ENCODE data around the gene KIAA1755.
"Not testable (repeated sequence)": the region's sequence is repeated elsewhere in the genome, so short reads cannot be mapped to it uniquely, and the experiment has no call there.

The KIAA1755 gene

DNA sequence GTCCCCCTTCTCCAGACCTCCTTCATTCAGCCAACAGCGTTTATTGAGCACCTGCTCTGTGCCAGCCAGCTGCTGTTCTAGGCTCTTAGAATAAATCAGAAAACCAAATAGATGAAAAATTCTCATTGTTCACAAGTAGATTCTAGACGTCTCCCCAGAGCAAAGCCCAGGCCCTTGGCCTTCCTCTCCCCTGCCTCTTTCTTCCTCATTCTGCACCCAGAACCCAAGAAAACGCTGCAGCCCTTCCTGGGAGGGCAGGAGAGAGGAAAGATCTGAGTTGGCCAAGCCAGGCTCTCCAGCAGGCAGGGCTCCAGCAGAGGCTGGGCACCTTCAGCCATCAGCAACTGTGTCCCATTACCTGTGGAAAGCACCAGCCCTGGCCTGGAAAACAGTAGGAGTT lies 31.4 kb upstream of the KIAA1755 start:
- H3K4me3 ChIP-seq (replicated peaks; ENCODE audit: low read depth, low read length), result no peak overlapping the region
- TF ChIP-seq, protein P1, sequence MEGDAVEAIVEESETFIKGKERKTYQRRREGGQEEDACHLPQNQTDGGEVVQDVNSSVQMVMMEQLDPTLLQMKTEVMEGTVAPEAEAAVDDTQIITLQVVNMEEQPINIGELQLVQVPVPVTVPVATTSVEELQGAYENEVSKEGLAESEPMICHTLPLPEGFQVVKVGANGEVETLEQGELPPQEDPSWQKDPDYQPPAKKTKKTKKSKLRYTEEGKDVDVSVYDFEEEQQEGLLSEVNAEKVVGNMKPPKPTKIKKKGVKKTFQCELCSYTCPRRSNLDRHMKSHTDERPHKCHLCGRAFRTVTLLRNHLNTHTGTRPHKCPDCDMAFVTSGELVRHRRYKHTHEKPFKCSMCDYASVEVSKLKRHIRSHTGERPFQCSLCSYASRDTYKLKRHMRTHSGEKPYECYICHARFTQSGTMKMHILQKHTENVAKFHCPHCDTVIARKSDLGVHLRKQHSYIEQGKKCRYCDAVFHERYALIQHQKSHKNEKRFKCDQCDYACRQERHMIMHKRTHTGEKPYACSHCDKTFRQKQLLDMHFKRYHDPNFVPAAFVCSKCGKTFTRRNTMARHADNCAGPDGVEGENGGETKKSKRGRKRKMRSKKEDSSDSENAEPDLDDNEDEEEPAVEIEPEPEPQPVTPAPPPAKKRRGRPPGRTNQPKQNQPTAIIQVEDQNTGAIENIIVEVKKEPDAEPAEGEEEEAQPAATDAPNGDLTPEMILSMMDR (IDR thresholded peaks at IDR 0.05; ENCODE audit: low read depth, low read length, missing control alignments), result no peak
- no peak for DNase-seq (ENCODE audit: extremely low read depth, low read depth)

DNA sequence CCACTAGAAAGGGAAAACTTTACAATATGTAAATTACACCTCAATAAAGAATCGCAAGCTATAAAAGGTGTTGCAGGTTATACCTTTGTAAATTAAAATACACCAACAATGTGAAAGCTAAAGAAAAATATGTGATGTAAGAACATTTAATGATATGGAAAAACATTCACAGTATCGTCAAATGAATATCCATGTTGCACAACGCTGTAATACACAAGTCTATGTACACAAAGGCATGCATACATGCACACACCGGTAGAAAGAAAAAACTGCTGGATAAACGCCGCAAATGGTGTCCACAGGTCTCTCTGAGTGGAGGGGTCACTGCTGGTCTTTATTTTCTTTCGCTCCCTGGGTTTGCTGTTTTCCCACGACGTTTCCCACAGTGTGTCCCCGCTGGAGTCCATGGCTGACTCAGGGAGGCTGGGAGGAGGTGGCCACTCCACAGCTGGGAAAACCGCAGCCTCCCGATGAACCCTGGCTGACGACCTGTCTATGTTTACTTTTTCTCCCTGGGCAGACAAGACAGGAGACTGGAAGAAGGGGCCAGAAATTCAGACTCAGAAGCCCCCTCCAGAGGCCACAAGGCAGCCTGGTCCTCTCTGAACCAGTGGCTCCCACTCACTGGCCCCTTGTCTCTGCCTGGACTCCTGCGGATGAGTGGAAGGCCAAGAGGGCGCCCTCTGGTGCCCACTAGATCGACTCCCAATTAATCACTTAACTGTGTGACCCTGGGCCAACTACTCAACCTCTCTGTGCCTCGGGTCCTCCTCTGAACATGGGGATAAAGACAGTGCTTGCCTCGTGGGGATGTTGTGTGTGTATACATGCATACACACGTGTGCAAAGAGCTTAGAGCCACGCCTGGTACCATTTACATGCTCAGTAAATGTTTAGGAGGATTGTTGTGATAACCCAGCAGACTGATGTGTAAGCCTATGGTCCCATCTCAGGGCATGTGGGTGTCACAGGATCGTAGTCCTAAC lies 30.6 kb upstream of the KIAA1755 start:
- H3K4me3 ChIP-seq (replicated peaks; ENCODE audit: low read depth, low read length), result no peak overlapping the region
- TF ChIP-seq, protein P1 (IDR thresholded peaks at IDR 0.05; ENCODE audit: low read depth, low read length, missing control alignments), result peak; percentile 58
- no peak for DNase-seq (ENCODE audit: extremely low read depth, low read depth)

DNA sequence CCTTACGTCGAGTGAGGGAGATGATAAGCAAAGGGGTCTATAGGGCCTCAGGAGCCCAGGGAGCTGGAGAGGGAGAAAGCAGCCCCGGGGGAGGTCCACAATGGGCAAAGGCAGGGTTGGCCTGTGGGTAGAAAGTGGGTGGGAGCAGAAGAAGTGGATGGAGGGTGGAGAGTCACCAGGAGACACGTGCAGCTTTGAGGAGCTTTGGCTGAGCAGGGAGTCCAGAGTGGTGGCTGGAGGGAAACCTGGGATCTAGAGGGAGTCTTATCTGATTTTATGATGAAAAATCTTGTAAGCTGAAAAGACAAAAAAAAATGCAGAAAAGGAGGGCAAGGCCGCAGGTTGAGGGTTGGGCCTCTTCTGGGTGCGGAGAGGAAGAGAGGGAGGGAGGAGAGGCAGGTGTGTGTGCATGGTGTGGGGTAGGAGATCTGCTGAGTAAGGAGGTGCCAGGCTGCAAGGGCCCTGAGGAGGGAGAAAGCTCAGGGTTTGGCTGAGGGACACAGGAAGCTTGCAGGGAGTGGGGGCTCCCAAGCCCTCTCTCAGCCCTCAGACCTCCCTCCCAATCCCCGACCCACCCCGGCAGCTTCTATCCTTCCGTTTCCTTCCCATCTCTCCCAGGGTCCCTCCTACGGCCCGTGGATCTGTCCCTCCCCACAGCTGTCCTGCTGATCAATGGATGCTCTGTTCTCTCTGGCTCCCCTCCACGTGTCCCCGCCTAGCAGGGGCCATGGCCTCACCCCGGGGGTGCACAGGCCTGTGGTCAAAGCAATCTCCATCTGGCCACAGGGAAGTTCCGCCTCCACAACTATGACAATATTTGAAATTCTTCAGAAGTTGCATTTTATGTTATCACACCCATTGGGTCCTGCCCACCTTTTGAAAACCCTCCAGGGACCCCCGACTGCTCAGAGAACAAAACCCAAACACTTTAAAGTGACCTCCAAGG lies 26.3 kb upstream of the KIAA1755 start:
- TF ChIP-seq, protein P1 (IDR thresholded peaks at IDR 0.05; ENCODE audit: low read depth, low read length, missing control alignments), result no peak
- DNase-seq (ENCODE audit: extremely low read depth, low read depth), result no peak
- H3K4me3 ChIP-seq (replicated peaks; ENCODE audit: low read depth, low read length), result no peak overlapping the region

DNA sequence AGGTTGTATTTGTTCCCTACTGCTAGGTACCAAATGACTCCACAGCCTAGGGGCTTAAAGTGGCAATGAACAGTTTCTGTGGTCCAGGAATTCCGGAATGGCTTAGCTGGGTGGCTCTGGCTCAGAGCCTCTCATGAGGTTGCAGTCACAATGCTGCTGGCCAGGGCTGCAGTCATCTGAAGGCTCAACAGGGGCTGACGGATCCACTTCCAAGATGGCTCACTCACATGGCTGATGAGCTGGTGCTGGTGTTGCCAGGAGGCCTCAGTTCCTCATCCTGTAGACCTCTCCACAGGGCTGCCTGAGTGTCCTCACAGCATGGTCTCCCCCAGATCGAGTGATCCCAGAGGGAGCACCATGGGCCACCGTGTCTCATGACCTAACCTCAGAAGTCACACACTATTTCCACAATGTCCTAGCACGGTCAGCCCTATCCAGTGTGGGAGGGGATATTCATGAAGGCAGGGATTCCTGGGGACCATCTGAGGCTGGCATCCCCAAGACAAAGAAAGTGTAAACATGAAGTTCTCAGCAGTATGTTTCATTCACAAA lies 24.4 kb upstream of the KIAA1755 start:
- DNase-seq (ENCODE audit: extremely low read depth, low read depth), result no peak
- no peak overlapping the region for H3K4me3 ChIP-seq (replicated peaks; ENCODE audit: low read depth, low read length)
- TF ChIP-seq, protein P1 (IDR thresholded peaks at IDR 0.05; ENCODE audit: low read depth, low read length, missing control alignments), result no peak

DNA sequence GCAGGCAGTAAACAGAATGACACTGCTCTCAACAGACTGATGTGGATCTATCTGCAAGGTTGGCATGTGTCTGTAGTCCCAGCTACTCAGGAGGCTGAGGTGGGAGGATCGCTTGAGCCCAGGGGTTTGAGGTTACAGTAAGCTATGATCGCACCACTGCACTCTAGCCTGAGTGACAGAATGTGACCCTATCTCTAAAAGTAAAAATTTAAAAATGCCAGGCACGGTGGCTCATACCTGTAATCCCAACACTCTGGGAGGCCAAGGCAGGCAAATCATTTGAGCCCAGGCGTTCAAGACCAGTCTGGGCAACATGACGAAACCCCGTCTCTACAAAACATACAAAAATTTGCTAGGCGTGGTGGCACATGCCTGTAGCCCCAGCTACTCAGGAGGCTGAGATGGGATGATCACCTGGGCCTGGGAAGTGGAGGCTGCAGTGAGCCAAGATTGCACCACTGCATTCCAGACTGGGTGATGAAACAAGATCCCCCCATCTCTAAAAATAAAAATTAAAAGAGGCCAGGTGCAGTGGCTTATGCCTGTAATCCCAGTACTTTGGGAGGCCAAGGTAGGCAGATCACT lies 23.6 kb upstream of the KIAA1755 start:
- DNase-seq (ENCODE audit: extremely low read depth, low read depth); H3K4me3 ChIP-seq (replicated peaks; ENCODE audit: low read depth, low read length): not testable (repeated sequence)

DNA sequence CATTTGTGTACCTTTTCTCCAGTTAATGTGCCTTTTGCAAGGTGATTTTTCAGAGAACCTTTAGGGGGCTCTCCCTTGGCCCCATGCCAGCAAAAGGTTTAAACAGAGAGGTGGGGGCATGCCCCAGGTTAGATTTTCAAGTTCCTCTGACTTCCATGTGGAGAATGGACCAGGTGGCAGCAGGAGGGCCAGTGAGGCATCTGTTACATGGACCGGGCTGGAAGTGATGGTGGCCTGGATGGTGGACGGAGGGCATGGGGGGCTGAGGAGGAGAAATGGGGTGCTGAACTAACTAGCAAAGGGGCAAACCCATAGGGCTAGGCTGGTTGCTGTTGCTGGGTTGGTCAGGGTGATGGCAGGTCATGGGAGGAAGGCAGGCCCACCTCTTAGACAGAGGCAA lies 22.7 kb upstream of the KIAA1755 start:
- TF ChIP-seq, protein P1 (IDR thresholded peaks at IDR 0.05; ENCODE audit: low read depth, low read length, missing control alignments), result no peak
- no peak for DNase-seq (ENCODE audit: extremely low read depth, low read depth)
- H3K4me3 ChIP-seq (replicated peaks; ENCODE audit: low read depth, low read length), result no peak overlapping the region

DNA sequence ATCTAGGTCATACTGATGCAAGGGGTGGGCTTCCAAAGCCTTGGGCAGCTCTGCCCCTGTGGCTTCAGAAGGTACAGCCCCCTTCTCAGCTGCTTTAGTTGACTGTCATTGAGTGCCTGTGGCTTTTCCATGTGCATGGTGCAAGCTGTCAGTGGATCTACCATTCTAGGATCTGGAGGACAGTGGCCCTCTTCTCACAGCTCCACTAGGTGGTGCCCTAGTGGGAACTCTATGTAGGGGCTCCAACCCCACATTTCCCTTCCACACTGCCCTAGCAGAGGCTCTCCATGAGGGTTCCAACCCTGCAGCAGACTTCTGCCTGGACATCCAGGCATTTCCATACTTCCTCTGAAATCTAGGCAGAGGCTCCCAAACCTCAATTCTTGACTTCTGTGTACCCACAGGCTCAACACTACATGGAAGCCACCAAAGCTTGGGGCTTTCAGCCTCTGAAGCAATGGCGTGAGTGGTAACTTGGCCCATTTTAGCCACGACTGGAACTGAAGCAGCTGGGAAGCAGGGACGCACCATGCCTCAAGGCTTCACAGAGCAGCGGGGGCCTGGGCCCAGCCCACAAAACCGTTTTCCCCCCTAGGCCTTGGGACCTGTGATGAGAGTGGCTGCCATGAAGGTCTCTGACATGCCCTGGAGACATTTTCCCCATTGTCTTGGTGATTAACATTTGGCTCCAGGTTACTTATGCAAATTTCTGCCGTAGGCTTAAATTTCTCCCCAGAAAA lies 20.8 kb upstream of the KIAA1755 start:
- DNase-seq (ENCODE audit: extremely low read depth, low read depth); H3K4me3 ChIP-seq (replicated peaks; ENCODE audit: low read depth, low read length): not testable (repeated sequence)
